ENCODE measurements around the gene PDGFRB. TPM values are rescaled to one million over a fixed set of nuclear protein-coding genes. Genes with fewer than 3 reads are reported as not detected.

The PDGFRB gene
- polyA plus RNA-seq, 1 donor from 2014 or later = not detected

DNA sequence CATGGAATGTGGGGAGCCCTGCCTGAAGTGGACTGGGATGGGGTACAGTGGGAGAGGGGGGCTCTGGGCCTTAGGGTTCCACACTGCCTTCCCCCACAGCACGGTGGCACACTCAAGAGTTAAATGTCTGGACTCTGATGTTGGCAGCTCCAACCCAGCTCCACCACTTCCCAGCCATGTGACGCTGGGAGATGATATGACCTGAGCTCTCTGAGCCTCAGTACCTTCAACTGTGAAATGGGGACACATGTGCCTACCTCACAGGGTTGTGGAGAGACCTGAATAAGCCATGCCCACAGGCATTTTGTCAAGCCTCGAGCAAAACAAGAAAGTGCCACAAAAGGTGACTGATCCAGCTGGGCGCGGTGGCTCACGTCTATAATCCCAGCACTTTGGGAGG, 3.4 kb upstream of the PDGFRB start:
- H3K4me3 ChIP-seq (ENCODE audit: low read length) = no peak overlapping the region
- no peak overlapping the region for H3K4me2 ChIP-seq (ENCODE audit: low read length)
- H3K27me3 ChIP-seq (ENCODE audit: insufficient read depth, low read depth, low read length) = no peaks in the 10 kb centered on the region
- H3K9me2 ChIP-seq (ENCODE audit: insufficient read depth, low read length) = no peaks in the 10 kb centered on the region
- no peaks in the 10 kb centered on the region for H3K9me3 ChIP-seq (ENCODE audit: low read length)
- H4K20me1 ChIP-seq (ENCODE audit: insufficient read depth) = no peaks in the 10 kb centered on the region
- H3K79me2 ChIP-seq (replicated peaks; ENCODE audit: insufficient read depth, low read length) = no peaks in the 10 kb centered on the region
- no peak overlapping the region for H3K9ac ChIP-seq (ENCODE audit: low read length)
- no peak for TF ChIP-seq TAF1 (IDR thresholded peaks at IDR 0.05; ENCODE audit: low read depth)
- no peak for TF ChIP-seq RAD21 (conservative IDR thresholded peaks at IDR 0.05)
- TF ChIP-seq MXI1 (conservative IDR thresholded peaks at IDR 0.05; ENCODE audit: poor library complexity, severe bottlenecking) = no peak
- TF ChIP-seq, protein P1, sequence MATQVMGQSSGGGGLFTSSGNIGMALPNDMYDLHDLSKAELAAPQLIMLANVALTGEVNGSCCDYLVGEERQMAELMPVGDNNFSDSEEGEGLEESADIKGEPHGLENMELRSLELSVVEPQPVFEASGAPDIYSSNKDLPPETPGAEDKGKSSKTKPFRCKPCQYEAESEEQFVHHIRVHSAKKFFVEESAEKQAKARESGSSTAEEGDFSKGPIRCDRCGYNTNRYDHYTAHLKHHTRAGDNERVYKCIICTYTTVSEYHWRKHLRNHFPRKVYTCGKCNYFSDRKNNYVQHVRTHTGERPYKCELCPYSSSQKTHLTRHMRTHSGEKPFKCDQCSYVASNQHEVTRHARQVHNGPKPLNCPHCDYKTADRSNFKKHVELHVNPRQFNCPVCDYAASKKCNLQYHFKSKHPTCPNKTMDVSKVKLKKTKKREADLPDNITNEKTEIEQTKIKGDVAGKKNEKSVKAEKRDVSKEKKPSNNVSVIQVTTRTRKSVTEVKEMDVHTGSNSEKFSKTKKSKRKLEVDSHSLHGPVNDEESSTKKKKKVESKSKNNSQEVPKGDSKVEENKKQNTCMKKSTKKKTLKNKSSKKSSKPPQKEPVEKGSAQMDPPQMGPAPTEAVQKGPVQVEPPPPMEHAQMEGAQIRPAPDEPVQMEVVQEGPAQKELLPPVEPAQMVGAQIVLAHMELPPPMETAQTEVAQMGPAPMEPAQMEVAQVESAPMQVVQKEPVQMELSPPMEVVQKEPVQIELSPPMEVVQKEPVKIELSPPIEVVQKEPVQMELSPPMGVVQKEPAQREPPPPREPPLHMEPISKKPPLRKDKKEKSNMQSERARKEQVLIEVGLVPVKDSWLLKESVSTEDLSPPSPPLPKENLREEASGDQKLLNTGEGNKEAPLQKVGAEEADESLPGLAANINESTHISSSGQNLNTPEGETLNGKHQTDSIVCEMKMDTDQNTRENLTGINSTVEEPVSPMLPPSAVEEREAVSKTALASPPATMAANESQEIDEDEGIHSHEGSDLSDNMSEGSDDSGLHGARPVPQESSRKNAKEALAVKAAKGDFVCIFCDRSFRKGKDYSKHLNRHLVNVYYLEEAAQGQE (IDR thresholded peaks at IDR 0.05; ENCODE audit: borderline replicate concordance) = no peak
- no peak for TF ChIP-seq EP300 (conservative IDR thresholded peaks at IDR 0.05; ENCODE audit: poor library complexity, severe bottlenecking)
- no peak for TF ChIP-seq SMC3 (conservative IDR thresholded peaks at IDR 0.05; ENCODE audit: poor library complexity)
- no peak for TF ChIP-seq EZH2 (IDR thresholded peaks at IDR 0.05; ENCODE audit: borderline replicate concordance, insufficient read depth, low read length, poor library complexity, severe bottlenecking)
- TF ChIP-seq CTCF (IDR thresholded peaks at IDR 0.05; ENCODE audit: poor library complexity, severe bottlenecking) = no peak
- no peak for TF ChIP-seq POLR2AphosphoS5 (IDR thresholded peaks at IDR 0.05)
- no peak overlapping the region for H3K27ac ChIP-seq (ENCODE audit: low read length)
- H3K36me3 ChIP-seq (ENCODE audit: insufficient read depth, low read length) = no peaks in the 10 kb centered on the region
- H3F3A ChIP-seq (ENCODE audit: insufficient read depth, low read length, poor library complexity, severe bottlenecking) = no peaks in the 10 kb centered on the region
- no peak overlapping the region for H2AFZ ChIP-seq (ENCODE audit: low read depth, low read length)

DNA sequence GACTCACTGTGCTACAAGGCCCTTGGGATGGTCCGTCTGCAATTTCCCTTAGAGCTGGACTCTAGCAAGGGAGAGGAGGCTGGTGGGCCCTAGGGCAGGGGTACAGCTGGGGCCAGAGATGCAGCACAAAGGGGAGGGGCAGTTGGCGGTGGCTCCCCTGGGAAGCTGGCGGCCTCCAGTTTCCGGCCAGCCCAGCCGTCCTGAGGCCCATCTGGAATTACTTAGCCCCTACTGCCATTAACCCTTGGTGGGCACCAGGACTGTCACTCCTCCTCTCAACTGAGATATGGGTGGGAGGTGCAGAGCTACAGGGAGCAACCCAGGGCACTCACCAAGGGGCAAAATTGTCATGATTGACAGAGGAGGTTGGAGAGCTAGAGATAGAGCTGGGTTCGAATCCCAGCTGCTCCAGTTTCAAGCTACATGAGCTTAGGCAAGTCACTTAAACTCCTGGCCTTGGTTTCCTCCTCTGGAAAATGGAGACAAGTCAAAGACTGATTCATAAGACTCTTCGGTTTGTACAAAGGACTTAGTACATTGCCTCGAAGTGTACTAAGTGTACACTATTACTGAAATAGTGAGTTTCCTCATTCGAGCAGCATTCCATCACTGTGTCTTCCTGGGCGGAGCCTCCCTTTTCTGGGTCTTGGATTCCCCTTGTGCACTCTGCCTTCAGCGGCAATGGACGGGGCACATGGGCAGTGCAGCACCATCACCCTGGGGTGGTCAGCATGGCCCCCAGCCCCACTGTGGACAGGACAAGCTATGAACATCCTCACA, 2.7 kb upstream of the PDGFRB start:
- no peak overlapping the region for H3K4me3 ChIP-seq (ENCODE audit: low read length)

More for the DNA sequence above, 2.7 kb upstream of the PDGFRB start:
- H3K36me3 ChIP-seq (ENCODE audit: insufficient read depth, low read length) = no peaks in the 10 kb centered on the region
- no peak overlapping the region for H3K9ac ChIP-seq (ENCODE audit: low read length)
- H2AFZ ChIP-seq (ENCODE audit: low read depth, low read length) = no peak overlapping the region
- no peak overlapping the region for H3K27ac ChIP-seq (ENCODE audit: low read length)
- TF ChIP-seq TAF1 (IDR thresholded peaks at IDR 0.05; ENCODE audit: low read depth) (no peak), POLR2AphosphoS5 (IDR thresholded peaks at IDR 0.05) (no peak), SMC3 (conservative IDR thresholded peaks at IDR 0.05; ENCODE audit: poor library complexity) (no peak), EP300 (conservative IDR thresholded peaks at IDR 0.05; ENCODE audit: poor library complexity, severe bottlenecking) (no peak), EZH2 (IDR thresholded peaks at IDR 0.05; ENCODE audit: borderline replicate concordance, insufficient read depth, low read length, poor library complexity, severe bottlenecking) (no peak), RAD21 (conservative IDR thresholded peaks at IDR 0.05) (no peak), MXI1 (conservative IDR thresholded peaks at IDR 0.05; ENCODE audit: poor library complexity, severe bottlenecking) (no peak), CTCF (IDR thresholded peaks at IDR 0.05; ENCODE audit: poor library complexity, severe bottlenecking) (no peak)
- TF ChIP-seq, protein P1 (IDR thresholded peaks at IDR 0.05; ENCODE audit: borderline replicate concordance) = no peak
- no peaks in the 10 kb centered on the region for H3K9me2 ChIP-seq (ENCODE audit: insufficient read depth, low read length)
- no peaks in the 10 kb centered on the region for H3K79me2 ChIP-seq (replicated peaks; ENCODE audit: insufficient read depth, low read length)
- no peaks in the 10 kb centered on the region for H3F3A ChIP-seq (ENCODE audit: insufficient read depth, low read length, poor library complexity, severe bottlenecking)
- H3K27me3 ChIP-seq (ENCODE audit: insufficient read depth, low read depth, low read length) = no peaks in the 10 kb centered on the region
- H4K20me1 ChIP-seq (ENCODE audit: insufficient read depth) = no peaks in the 10 kb centered on the region
- no peak overlapping the region for H3K4me2 ChIP-seq (ENCODE audit: low read length)
- no peaks in the 10 kb centered on the region for H3K9me3 ChIP-seq (ENCODE audit: low read length)

Measured in neural cell (in vitro differentiated cells).